Loucy (cell line): ENCODE results near the gene CPA5.

ENCODE experiments used
- H2AFZ ChIP-seq: fragments of 200-600 bp; sonication (generic); 2 replicates; pipeline ENCODE4 v1.6.0; 2016; ENCODE audit warnings: antibody characterized with exemption, mild to moderate bottlenecking, low read length, moderate library complexity
- H3F3A ChIP-seq: fragments of 200-600 bp; 2 replicates; pipeline ENCODE4 v1.6.0; 2016; ENCODE audit warnings: antibody characterized with exemption, low read depth, mild to moderate bottlenecking
- H3K27me3 ChIP-seq: fragments of 200-600 bp; sonication (generic); 2 replicates; pipeline ENCODE4 v1.6.1; 2014; ENCODE audit warnings: low read length, mild to moderate bottlenecking; ENCODE audit not compliant: insufficient read depth, poor library complexity, severe bottlenecking
- H3K36me3 ChIP-seq: fragments of 200-600 bp; sonication (generic); 2 replicates; pipeline ENCODE4 v1.6.1; 2016; ENCODE audit warnings: low read length; ENCODE audit not compliant: insufficient read depth
- H3K4me1 ChIP-seq: fragments of 200-600 bp; sonication (generic); 2 replicates; pipeline ENCODE4 v1.5.1; 2014; ENCODE audit warnings: low read length, mild to moderate bottlenecking; ENCODE audit not compliant: insufficient read depth, poor library complexity, severe bottlenecking
- H3K4me2 ChIP-seq: fragments of 200-600 bp; sonication (generic); 2 replicates; pipeline ENCODE4 v1.6.0; 2014; ENCODE audit warnings: antibody characterized with exemption, low read length, low read depth, mild to moderate bottlenecking; ENCODE audit not compliant: poor library complexity, severe bottlenecking
- H3K4me3 ChIP-seq: fragments of 200-600 bp; sonication (generic); 2 replicates; pipeline ENCODE4 v1.5.1; 2014; ENCODE audit warnings: low read length, mild to moderate bottlenecking, mixed read lengths; ENCODE audit not compliant: poor library complexity, severe bottlenecking
- H3K79me2 ChIP-seq: fragments of 200-600 bp; sonication (generic); 2 replicates; pipeline ENCODE4 v1.6.1; 2014; ENCODE audit warnings: low read length; ENCODE audit not compliant: insufficient read depth
- H3K9ac ChIP-seq: fragments of 200-600 bp; sonication (generic); 2 replicates; pipeline ENCODE4 v1.6.0; 2014; ENCODE audit warnings: mild to moderate bottlenecking, low read depth, low read length, moderate library complexity; ENCODE audit not compliant: poor library complexity, severe bottlenecking
- H3K9me2 ChIP-seq: fragments of 200-600 bp; sonication (generic); replicated peaks from 2 replicates; pipeline ENCODE4 v1.6.1; 2016; ENCODE audit warnings: low read depth, low read length, mixed read lengths
- H3K9me3 ChIP-seq: fragments of 200-600 bp; sonication (generic); 2 replicates; pipeline ENCODE4 v1.6.1; 2014; ENCODE audit warnings: mild to moderate bottlenecking, antibody characterized with exemption, low read length, low read depth; ENCODE audit not compliant: insufficient read depth
- H4K20me1 ChIP-seq: fragments of 200-600 bp; sonication (generic); 2 replicates; pipeline ENCODE4 v1.6.0; 2014; ENCODE audit warnings: antibody characterized with exemption, low read length, mild to moderate bottlenecking; ENCODE audit not compliant: insufficient read depth, poor library complexity, severe bottlenecking
- EZH2phosphoT487 ChIP-seq: fragments of 200-600 bp; IDR thresholded peaks from 2 replicates; pipeline ENCODE4 v1.6.1; 2018; ENCODE audit warnings: antibody characterized with exemption, mild to moderate bottlenecking, moderate library complexity, borderline replicate concordance
- TF ChIP-seq, protein P1 (sequence below): fragments of 200-600 bp; sonication (generic); conservative IDR thresholded peaks from 2 replicates; pipeline ENCODE4 v1.5.1; 2014; ENCODE audit warnings: mild to moderate bottlenecking, antibody characterized with exemption, low read length

Gene CPA5

DNA sequence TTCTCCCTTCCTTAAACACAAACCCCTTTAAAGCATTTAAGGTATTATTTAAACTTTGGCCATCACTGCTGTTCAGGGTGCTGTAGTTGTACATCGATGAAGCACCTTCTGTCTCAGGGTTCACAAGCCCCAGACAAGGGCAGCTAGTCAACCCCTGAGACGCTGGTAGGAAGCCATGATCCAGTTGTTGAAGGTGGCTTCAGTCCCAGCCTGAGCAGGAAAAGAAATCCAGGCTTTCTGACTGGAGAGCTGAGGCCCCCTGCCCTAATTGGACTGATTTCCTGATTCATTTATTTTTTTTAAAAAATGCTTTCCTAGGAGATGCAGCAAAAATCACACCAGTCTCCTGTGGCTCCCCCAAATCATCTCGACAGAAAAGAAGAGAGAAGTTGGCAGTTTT, 51.5 kb downstream of the CPA5 start:
- H3K4me1 ChIP-seq, result peaks cover 45% of the 10 kb centered on the region
- no peaks in the 10 kb centered on the region for H4K20me1 ChIP-seq
- no peaks in the 10 kb centered on the region for H3K27me3 ChIP-seq
- H3K9me3 ChIP-seq, result no peaks in the 10 kb centered on the region
- H2AFZ ChIP-seq, result no peak overlapping the region
- H3K9ac ChIP-seq, result no peak overlapping the region
- H3K36me3 ChIP-seq, result peaks cover 8% of the 10 kb centered on the region; the same call in 1 of the 2 replicates
- no peak overlapping the region for H3K4me2 ChIP-seq
- H3K9me2 ChIP-seq, result no peaks in the 10 kb centered on the region
- H3K4me3 ChIP-seq, result no peak overlapping the region
- no peaks in the 10 kb centered on the region for H3K79me2 ChIP-seq
- TF ChIP-seq EZH2phosphoT487, result no peak
- TF ChIP-seq, protein P1, sequence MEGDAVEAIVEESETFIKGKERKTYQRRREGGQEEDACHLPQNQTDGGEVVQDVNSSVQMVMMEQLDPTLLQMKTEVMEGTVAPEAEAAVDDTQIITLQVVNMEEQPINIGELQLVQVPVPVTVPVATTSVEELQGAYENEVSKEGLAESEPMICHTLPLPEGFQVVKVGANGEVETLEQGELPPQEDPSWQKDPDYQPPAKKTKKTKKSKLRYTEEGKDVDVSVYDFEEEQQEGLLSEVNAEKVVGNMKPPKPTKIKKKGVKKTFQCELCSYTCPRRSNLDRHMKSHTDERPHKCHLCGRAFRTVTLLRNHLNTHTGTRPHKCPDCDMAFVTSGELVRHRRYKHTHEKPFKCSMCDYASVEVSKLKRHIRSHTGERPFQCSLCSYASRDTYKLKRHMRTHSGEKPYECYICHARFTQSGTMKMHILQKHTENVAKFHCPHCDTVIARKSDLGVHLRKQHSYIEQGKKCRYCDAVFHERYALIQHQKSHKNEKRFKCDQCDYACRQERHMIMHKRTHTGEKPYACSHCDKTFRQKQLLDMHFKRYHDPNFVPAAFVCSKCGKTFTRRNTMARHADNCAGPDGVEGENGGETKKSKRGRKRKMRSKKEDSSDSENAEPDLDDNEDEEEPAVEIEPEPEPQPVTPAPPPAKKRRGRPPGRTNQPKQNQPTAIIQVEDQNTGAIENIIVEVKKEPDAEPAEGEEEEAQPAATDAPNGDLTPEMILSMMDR, result no peak
- H3F3A ChIP-seq, result peaks cover 3% of the 10 kb centered on the region; the same call in 1 of the 2 replicates

DNA sequence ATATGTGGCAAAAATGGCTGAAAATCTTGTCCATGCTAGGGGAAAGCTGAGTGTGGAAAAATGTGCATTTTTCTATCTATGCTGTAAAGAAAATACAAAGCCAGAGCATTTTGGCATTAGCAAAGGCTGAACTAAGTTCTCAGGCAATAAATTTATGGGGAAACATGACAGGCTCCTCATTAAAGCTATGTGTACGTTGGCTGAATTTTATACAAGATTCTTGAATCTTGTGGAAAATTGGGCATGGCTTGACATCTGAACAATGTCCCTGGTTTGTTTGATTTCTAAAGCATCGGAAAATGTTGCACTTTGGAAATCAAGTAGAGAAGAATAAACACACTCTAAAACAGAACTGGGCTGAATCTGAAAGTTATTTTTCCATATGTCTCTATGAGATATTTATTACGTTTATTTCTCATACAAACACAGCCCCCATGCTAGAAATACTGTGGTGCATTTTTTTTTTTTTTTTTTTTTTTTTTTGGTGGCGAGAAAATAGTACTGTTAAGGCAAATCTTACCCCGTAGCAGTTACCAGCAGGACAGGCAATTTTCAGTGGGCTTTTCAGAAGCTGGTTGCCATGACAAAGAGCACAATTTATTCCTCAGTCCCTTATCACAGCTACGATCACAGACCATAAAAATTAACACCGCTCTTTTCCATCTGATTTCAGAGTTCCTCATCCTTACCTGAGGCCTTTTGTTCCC, 52.6 kb downstream of the CPA5 start:
- H3K36me3 ChIP-seq, result peaks cover 11% of the 10 kb centered on the region; the same call in 1 of the 2 replicates
- H3K79me2 ChIP-seq, result no peaks in the 10 kb centered on the region
- H3K9ac ChIP-seq, result no peak overlapping the region
- no peaks in the 10 kb centered on the region for H4K20me1 ChIP-seq
- no peaks in the 10 kb centered on the region for H3K9me2 ChIP-seq
- H2AFZ ChIP-seq, result no peak overlapping the region
- H3F3A ChIP-seq, result peaks cover 3% of the 10 kb centered on the region; the same call in 1 of the 2 replicates
- no peak overlapping the region for H3K4me3 ChIP-seq
- peaks cover 45% of the 10 kb centered on the region for H3K4me1 ChIP-seq
- H3K27me3 ChIP-seq, result no peaks in the 10 kb centered on the region
- H3K9me3 ChIP-seq, result no peaks in the 10 kb centered on the region
- H3K4me2 ChIP-seq, result no peak overlapping the region
- TF ChIP-seq EZH2phosphoT487, result no peak
- TF ChIP-seq, protein P1, result no peak

DNA sequence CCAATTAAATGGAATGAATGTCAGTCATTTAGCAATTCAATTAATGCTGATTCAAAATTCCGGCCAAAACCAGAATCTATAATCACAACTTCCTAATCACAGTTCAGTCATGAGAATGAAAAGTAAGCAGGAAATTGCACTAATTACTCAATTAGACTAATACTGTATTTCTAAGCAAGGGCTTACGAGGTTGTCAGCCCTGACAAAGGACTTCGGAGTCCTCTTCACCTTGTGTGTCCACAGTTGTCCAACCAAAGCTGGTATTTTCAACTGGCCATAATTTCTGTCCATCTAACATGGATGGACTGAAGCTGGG, 53.1 kb downstream of the CPA5 start:
- no peak for TF ChIP-seq EZH2phosphoT487
- TF ChIP-seq, protein P1, result no peak
- no peak overlapping the region for H3K9ac ChIP-seq
- H3K36me3 ChIP-seq, result peaks cover 16% of the 10 kb centered on the region; the same call in 1 of the 2 replicates
- H3K9me2 ChIP-seq, result no peaks in the 10 kb centered on the region
- H3K4me2 ChIP-seq, result no peak overlapping the region
- H3K79me2 ChIP-seq, result no peaks in the 10 kb centered on the region
- H3K27me3 ChIP-seq, result no peaks in the 10 kb centered on the region
- H2AFZ ChIP-seq, result no peak overlapping the region
- H3K4me1 ChIP-seq, result peaks cover 45% of the 10 kb centered on the region
- H3K4me3 ChIP-seq, result no peak overlapping the region
- peaks cover 3% of the 10 kb centered on the region; the same call in 1 of the 2 replicates for H3F3A ChIP-seq
- no peaks in the 10 kb centered on the region for H3K9me3 ChIP-seq
- H4K20me1 ChIP-seq, result no peaks in the 10 kb centered on the region
